ENCODE measurements around the gene LRIT2.
A peak's percentile ranks its signal among the peaks of the same experiment; 100 is the strongest.

Gene LRIT2

DNA sequence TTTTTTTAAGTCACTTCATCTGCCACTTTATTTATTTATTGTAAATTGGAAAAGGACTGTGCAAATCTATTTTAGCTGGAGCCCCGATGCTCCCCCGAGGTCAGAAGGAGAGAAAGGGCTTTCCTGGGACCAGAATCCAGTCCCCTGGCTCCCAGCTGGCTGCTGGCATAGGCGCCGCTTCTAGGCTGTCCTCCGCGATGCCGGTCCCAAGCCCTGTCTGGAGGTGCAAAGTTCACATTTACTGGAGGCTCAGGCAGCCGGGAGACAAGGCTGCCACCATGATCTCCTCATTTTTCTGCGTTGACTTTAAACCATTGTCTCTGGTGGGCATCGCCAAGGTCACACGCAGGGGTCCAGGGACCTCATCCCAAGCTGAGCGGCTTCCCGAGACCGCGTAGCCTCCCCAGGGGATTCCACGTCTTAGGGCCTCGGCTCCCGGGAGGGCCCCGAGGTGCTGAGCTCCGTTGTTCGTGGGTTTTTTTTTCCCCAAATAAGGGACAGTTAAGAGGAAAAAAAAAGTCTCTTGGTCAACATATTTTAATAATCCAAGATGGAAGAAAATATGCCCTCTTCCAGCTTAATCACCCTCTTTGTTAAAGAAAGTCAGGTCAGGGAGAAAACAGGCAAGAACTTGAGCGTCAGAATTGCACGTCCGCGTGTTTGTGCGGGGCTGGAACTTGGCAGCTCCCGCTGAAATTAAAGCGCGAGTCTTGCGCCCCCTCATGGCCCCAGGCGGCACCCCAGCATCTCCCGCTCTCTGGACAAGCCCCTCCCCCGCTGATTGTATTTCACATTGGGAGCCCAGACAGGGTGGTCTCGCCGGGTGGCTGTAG, 31.4 kb upstream of the LRIT2 start:
- Mint-ChIP-seq H3K27ac (no peak overlapping the region), H3K9me3 (ENCODE audit: low read depth) (no peaks in the 10 kb centered on the region), H3K36me3 (no peaks in the 10 kb centered on the region), H3K4me3 (peak overlapping the region; percentile 7), H3K4me1 (ENCODE audit: low read depth) (peaks cover 2% of the 10 kb centered on the region), H3K27me3 (peaks cover 5% of the 10 kb centered on the region)

DNA sequence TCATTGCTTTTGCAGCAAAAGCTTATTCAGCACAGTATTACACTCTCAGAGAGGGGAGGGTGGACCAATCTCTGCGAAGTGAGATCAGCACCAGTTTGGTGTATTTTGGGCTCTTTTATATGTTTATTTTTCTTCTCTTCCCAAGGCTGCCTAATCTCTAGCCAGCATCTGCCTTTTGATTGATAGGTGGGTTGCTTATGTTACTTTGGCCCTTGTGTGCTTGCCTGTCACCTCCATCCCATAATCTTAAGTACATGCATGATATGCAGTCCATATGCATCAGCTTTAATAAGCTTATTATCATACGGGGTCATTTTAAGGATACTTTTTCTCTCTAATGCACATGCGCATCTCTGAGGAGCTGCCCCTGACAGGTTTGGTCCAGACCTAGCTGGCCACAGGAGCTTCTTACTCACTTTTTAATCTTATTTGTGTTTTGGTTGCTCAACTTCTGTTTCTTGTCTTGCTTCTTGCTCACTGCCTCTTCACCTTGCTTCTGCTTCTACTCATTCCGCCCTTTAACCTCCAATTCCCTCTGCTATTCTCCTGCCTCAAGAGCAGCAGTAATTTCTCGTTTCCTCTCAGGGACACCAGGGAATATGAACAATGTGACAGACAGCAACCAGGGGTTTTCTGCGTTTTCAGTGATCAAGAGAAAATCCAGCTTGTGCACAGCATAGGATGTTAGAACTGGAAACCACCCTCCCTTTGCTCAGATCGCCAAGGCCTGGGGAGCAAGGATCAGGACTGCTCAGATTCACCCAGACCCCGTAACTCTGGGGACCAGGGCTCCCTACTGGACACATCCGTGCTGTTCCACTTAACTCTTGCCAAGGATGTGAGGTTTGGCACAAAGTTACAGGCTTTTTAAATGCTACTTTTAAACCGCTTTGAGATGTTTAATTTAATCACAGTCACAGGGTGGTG, 29.5 kb upstream of the LRIT2 start:
- no peaks in the 10 kb centered on the region for H3K36me3 Mint-ChIP-seq
- no peak overlapping the region for H3K27ac Mint-ChIP-seq

DNA sequence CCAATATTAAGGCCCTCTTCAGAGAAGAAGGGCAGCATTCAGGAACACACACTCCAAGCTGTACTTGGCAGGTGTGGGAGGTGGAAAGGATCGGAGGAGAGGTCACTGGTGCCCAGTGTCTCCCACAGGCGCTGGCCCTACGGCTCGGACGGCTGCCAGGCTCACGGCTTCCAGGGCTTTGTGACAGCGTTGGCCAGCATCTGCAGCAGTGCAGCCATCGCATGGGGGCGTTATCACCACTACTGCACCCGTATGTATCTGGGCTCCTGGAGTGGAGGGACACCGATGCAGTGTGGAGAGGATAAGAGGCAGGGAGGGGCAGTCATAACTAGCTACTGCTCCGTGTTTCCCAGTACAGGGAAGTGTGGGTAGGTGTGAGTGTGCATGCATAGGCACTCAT, 23.4 kb upstream of the LRIT2 start:
- no peaks in the 10 kb centered on the region for H3K27me3 Mint-ChIP-seq
- no peaks in the 10 kb centered on the region for H3K36me3 Mint-ChIP-seq
- H3K27ac Mint-ChIP-seq = no peak overlapping the region
- no peaks in the 10 kb centered on the region for H3K4me1 Mint-ChIP-seq (ENCODE audit: low read depth)
- H3K4me3 Mint-ChIP-seq = no peak overlapping the region
- no peaks in the 10 kb centered on the region for H3K9me3 Mint-ChIP-seq (ENCODE audit: low read depth)

More for the DNA sequence above, 29.5 kb upstream of the LRIT2 start:
- peaks cover 5% of the 10 kb centered on the region for H3K27me3 Mint-ChIP-seq
- H3K4me3 Mint-ChIP-seq = no peak overlapping the region
- no peaks in the 10 kb centered on the region for H3K9me3 Mint-ChIP-seq (ENCODE audit: low read depth)
- H3K4me1 Mint-ChIP-seq (ENCODE audit: low read depth) = peaks cover 2% of the 10 kb centered on the region

DNA sequence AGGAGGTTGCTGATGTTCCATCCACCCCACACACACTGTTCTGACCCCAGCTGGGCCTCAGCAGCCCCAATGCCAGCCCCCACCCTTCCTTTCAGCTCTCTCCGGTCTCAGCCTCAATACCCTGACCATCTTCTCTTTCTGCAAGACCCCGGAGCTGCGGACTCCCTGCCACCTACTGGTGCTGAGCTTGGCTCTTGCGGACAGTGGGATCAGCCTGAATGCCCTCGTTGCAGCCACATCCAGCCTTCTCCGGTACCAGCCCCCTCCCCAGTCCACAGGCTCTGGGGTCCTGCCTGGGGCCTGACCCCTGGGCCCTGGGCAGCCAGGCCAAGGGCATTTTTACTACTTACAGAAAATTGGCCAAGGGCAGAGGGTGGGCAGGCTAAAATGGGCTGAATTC, 22.2 kb upstream of the LRIT2 start:
- H3K27me3 Mint-ChIP-seq = no peaks in the 10 kb centered on the region
- no peaks in the 10 kb centered on the region for H3K9me3 Mint-ChIP-seq (ENCODE audit: low read depth)

DNA sequence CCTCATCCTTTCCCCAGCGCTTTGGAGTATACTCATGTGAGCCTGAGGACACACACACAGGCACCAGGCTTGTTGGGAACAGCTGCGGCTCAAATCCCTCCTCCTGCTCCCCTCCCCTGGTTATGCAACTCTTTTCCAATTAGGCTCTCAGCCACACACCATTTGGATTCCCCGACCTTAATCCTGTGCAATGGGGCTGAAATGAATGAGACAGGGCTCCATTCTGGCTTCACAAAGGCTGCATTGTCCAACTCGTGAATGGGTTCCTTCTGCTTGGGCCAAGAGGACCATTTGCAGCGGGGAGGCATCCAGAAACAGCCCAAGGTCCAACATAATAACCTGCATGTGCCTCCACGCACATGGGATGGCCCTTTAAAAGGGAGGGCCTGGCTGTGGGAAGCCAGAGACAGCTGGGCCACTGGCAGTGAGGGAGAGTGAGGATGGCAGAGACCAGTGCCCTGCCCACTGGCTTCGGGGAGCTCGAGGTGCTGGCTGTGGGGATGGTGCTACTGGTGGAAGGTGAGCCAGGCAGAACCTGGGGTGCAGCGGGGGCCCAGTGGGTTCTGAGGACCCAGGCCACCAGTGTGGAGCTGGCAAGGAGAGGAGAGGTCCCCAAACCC, 19.4 kb upstream of the LRIT2 start, which contains the start of gene RGR:
Gene RGR, plus strand, starts transcription at position 403 of the 620 bp plus-strand sequence. Its CDS starts 38 bp downstream, at position 441.
- Mint-ChIP-seq H3K36me3 (no peaks in the 10 kb centered on the region), H3K27me3 (no peaks in the 10 kb centered on the region), H3K4me1 (ENCODE audit: low read depth) (no peaks in the 10 kb centered on the region), H3K9me3 (ENCODE audit: low read depth) (no peaks in the 10 kb centered on the region), H3K27ac (no peak within 1 kb of the TSS), H3K4me3 (no peak within 1 kb of the TSS)

More for the DNA sequence above, 22.2 kb upstream of the LRIT2 start:
- H3K27ac Mint-ChIP-seq = no peak overlapping the region
- H3K36me3 Mint-ChIP-seq = no peaks in the 10 kb centered on the region
- no peak overlapping the region for H3K4me3 Mint-ChIP-seq
- no peaks in the 10 kb centered on the region for H3K4me1 Mint-ChIP-seq (ENCODE audit: low read depth)

DNA sequence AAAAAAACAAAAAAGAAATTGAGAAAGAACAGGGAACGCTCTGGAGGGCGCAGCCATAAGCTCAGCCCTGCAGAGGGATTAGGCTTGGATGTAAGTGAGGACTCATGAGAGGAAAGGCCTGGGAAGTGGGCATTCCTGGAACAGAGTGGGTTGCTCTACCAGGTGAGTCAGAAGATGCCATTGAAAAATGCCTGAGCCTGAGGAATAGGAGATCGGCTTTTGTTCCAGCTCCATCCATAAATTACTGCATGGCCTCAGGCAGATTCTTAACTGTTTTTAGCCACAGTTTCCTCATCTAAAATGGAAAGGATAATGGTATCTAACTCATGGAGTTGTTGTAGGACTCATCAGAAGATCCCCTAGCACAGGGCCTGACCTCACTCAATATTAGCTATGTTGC, 18.4 kb upstream of the LRIT2 start:
- Mint-ChIP-seq H3K27me3 (no peaks in the 10 kb centered on the region), H3K4me1 (ENCODE audit: low read depth) (no peaks in the 10 kb centered on the region), H3K9me3 (ENCODE audit: low read depth) (no peaks in the 10 kb centered on the region), H3K36me3 (no peaks in the 10 kb centered on the region), H3K4me3 (no peak overlapping the region), H3K27ac (no peak overlapping the region)

DNA sequence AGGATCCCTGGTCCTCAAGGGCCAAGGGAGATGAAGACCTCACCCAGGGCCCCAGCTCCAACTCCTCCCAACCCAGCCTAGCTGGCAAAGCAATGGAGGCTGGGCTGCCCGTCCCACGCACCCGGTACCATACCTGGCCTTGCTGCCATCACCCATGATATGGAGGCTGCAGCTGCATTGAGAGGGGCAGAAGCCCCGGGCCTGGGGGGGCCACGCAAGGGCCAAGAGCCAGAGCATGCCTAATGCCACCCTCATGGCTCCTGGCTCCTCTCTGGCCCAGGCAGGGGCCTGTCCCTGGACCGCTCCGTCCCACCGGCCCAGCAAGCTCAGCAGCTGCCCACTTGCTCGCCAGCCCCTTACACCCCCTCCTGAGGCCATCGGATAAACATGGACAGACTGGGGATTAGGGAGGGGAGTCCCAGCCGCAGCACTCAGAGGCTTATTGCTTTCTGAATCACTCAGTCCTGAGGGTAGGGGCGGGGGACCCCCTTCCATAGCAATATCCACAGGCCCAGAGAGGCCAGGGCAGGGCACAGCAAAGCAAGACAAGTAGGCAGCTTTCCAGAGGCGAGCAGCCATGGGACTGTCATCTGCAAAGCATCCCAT, 15.9 kb upstream of the LRIT2 start, which contains the start of gene LRIT1:
Gene LRIT1, minus strand, starts transcription at position 362 of the 606 bp plus-strand sequence. Its CDS starts 107 bp downstream, at position 255.
- Mint-ChIP-seq H3K4me3 (no peak within 1 kb of the TSS), H3K9me3 (ENCODE audit: low read depth) (no peaks in the 10 kb centered on the region), H3K27me3 (peaks cover 2% of the 10 kb centered on the region), H3K27ac (no peak within 1 kb of the TSS), H3K36me3 (no peaks in the 10 kb centered on the region), H3K4me1 (ENCODE audit: low read depth) (no peaks in the 10 kb centered on the region)

DNA sequence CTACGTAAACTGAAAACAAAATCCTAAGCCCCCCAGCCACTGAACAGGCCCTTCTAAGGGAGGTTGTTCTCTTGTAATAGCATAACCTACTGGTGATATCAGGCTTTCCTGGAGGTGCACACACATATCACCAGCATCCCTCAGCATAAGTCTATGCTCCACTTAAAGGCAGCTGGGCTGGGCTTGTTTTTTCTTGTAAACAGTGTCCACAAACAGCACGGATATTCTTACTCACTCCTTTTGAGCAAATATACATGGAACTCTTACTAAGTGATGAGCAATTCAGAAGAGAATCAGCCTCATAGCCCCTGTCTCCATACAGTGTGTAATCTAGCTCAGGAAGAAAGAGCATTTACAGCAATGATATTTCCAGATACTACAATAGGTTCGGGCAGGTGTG, 13.6 kb upstream of the LRIT2 start:
- no peaks in the 10 kb centered on the region for H3K4me1 Mint-ChIP-seq (ENCODE audit: low read depth)
- no peak overlapping the region for H3K4me3 Mint-ChIP-seq
- H3K36me3 Mint-ChIP-seq = no peaks in the 10 kb centered on the region
- peaks cover 3% of the 10 kb centered on the region for H3K27me3 Mint-ChIP-seq
- H3K27ac Mint-ChIP-seq = no peak overlapping the region
- no peaks in the 10 kb centered on the region for H3K9me3 Mint-ChIP-seq (ENCODE audit: low read depth)

DNA sequence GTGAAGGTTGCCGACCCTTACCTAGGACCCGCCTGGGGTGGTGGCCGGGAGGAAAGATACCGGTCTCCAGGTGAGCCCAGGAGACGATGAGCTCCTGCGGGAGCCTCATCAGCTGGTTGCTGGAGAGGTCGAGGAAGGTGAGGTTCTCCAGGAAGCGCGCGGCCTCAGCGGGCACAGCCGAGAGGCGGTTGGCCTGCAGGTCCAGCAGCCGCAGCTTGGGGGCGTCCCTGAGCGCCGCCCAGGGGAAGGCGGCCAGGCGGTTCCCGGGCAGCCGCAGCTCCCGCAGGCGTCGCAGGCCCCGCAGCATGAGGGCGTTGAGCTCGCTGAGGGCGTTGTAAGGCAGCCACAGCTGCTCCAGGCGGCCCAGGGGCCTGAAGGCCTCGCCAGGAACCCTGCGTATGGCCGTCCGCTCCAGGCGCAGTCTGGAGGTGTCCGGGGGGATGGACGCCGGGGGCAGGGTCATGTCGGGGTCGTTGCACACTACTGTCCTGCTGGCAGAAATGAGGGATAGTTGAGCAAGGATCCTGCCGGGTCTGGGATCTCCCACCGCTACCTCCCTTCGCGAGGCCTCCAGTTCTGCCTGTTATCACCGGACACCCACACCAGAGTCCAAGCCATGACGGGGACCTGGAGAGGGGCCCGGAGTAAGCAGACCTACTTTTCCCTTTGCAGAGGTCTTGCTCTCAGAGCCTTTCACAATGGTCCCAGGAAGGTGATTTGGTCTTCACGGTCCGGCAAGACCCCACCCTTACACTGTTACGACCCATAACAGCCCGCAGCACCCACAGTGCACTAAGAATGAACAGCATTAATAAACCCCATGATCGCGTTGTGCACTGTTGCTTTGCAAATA, 12.1 kb upstream of the LRIT2 start:
- no peaks in the 10 kb centered on the region for H3K9me3 Mint-ChIP-seq (ENCODE audit: low read depth)
- H3K4me1 Mint-ChIP-seq (ENCODE audit: low read depth) = no peaks in the 10 kb centered on the region
- no peak overlapping the region for H3K27ac Mint-ChIP-seq
- H3K36me3 Mint-ChIP-seq = no peaks in the 10 kb centered on the region
- H3K27me3 Mint-ChIP-seq = peaks cover 3% of the 10 kb centered on the region
- H3K4me3 Mint-ChIP-seq = no peak overlapping the region

DNA sequence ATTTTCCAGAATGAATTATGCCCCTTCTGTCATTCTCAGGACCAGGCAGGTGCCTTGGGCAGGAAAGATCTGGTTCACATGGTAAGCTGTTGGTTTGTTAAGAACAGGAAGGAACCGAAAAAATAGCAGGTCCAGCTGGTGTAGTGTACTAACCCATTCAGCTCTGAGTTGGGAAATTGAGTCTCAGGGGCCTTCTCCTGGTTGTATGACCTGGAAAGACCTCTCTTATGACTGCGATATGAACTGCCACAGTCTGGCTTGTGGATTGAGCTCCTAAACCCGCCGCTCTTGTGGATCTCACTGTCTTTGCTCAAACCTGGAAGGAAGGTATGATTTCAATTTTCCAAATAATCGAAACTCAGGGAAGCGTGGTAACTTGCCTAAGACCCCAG, 11.5 kb upstream of the LRIT2 start:
- Mint-ChIP-seq H3K27ac (no peak overlapping the region), H3K9me3 (ENCODE audit: low read depth) (no peaks in the 10 kb centered on the region), H3K4me3 (no peak overlapping the region), H3K4me1 (ENCODE audit: low read depth) (no peaks in the 10 kb centered on the region), H3K36me3 (no peaks in the 10 kb centered on the region), H3K27me3 (peaks cover 3% of the 10 kb centered on the region)

DNA sequence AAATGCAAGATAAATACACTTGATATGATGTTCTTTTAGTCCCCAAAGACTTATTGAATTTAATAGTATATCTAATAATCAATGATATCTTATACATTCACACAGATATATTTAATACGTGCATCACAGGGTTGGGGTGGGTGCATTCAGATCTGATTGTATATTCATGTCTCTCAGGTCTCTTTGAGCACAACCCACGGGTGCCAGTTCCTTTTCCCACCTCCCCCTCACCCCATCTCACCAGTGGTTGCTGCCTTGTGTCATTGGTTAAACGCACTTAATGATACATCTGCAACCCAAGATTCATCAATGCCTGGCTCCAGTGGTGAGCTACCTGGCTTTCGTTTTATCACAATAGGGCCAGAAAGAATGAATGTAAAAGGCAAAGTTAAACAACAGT, 9.8 kb upstream of the LRIT2 start:
- H3K36me3 Mint-ChIP-seq = no peaks in the 10 kb centered on the region
- no peaks in the 10 kb centered on the region for H3K9me3 Mint-ChIP-seq (ENCODE audit: low read depth)
- H3K27me3 Mint-ChIP-seq = peaks cover 4% of the 10 kb centered on the region
- no peak overlapping the region for H3K27ac Mint-ChIP-seq
- H3K4me1 Mint-ChIP-seq (ENCODE audit: low read depth) = no peaks in the 10 kb centered on the region
- no peak overlapping the region for H3K4me3 Mint-ChIP-seq

DNA sequence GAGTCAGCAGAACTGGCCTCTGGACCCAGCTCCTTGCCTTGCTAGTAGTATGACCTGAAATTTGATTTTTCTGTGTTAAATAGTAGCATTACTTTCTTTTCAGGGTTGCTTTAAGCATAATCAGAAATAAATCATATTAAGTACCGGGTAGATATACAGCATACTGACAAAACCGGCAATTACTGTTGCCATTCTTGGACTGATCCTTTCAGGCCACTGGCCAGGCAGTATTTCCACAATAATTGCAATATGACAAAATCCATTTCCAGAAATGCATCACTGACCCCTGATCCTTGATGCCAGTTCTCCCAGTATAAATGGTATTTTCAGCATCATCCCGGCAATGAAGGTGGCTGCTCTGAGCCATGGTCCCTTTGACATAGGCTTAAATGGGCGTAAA, 9.1 kb upstream of the LRIT2 start:
- H3K27me3 Mint-ChIP-seq = peaks cover 5% of the 10 kb centered on the region
- H3K27ac Mint-ChIP-seq = no peak overlapping the region
- no peaks in the 10 kb centered on the region for H3K4me1 Mint-ChIP-seq (ENCODE audit: low read depth)
- H3K4me3 Mint-ChIP-seq = no peak overlapping the region
- no peaks in the 10 kb centered on the region for H3K9me3 Mint-ChIP-seq (ENCODE audit: low read depth)
- H3K36me3 Mint-ChIP-seq = no peaks in the 10 kb centered on the region

DNA sequence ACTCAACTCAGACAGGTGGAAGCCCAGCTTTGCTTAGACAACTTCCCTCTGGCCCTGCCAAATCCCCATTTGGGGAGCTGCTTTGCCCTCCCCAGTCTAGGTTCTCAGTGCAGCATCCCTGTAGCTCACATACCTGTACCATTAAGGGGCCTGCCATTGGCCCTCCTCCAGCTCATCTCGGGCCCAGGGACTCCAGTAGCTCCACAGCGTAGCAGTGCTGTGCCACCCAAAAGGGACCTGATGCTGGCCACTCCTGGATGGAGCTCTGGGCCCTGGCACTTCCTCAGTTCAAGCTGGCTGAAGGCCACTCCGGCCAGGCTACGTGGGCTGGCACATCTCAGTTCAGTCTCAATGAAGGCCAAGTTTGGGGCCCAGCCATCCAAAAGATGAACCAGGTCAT, 8.6 kb upstream of the LRIT2 start:
- Mint-ChIP-seq H3K4me3 (no peak overlapping the region), H3K36me3 (no peaks in the 10 kb centered on the region), H3K4me1 (ENCODE audit: low read depth) (no peaks in the 10 kb centered on the region), H3K9me3 (ENCODE audit: low read depth) (no peaks in the 10 kb centered on the region), H3K27me3 (peaks cover 5% of the 10 kb centered on the region), H3K27ac (no peak overlapping the region)

DNA sequence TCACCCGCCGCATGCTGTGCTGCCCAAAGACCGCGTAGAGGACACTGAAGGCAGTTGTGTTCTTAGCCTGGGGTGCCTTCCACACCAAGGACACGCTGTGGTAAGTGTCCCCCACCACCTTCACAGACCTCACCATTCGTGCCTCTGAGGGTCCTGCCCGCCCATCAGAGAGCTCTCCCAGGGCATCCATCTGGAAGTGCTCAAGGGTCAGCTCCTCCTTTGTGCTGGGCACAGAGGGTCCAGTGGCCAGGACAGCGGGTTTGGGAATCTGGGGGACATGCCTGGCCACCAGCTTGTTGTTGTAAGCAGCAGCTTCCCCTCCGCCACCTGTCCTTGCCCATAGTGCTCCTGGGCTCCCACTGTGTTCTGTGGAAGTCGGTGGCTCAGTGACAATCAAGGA, 7.0 kb upstream of the LRIT2 start:
- no peaks in the 10 kb centered on the region for H3K4me1 Mint-ChIP-seq (ENCODE audit: low read depth)
- peaks cover 8% of the 10 kb centered on the region for H3K27me3 Mint-ChIP-seq
- H3K9me3 Mint-ChIP-seq (ENCODE audit: low read depth) = no peaks in the 10 kb centered on the region
- H3K27ac Mint-ChIP-seq = no peak overlapping the region
- H3K4me3 Mint-ChIP-seq = no peak overlapping the region
- no peaks in the 10 kb centered on the region for H3K36me3 Mint-ChIP-seq

Data from activated naive CD8-positive, alpha-beta T cell (primary cell).